Measurements from ENCODE around the gene EXOSC1. TPM values are rescaled to one million over a fixed set of nuclear protein-coding genes. Genes with fewer than 3 reads are reported as not detected.

The EXOSC1 gene
- total RNA-seq, 1 donor from 2014 or later, result 36.0 TPM

Other genes with a start within 250 kb of the EXOSC1 start
- 19.8 TPM for gene ARHGAP19, start 153.4 kb downstream of the EXOSC1 start, total RNA-seq (ENCODE audit: unreplicated experiment)
- 8.0 TPM for gene FRAT1, start 126.7 kb downstream of the EXOSC1 start, total RNA-seq (ENCODE audit: unreplicated experiment)
- 25.6 TPM for gene FRAT2, start 111.3 kb downstream of the EXOSC1 start, total RNA-seq (ENCODE audit: unreplicated experiment)
- 19.5 TPM for gene RRP12, start 44.7 kb downstream of the EXOSC1 start, total RNA-seq (ENCODE audit: unreplicated experiment)
- gene PGAM1, start 19.8 kb downstream of the EXOSC1 start, total RNA-seq (ENCODE audit: unreplicated experiment), result 291 TPM
- gene ZDHHC16, start 169 bp upstream of the EXOSC1 start, total RNA-seq (ENCODE audit: unreplicated experiment), result 45.0 TPM
- 127 TPM for gene MMS19, start 52.4 kb upstream of the EXOSC1 start, total RNA-seq (ENCODE audit: unreplicated experiment)
- 78.0 TPM for gene UBTD1, start 52.9 kb upstream of the EXOSC1 start, total RNA-seq (ENCODE audit: unreplicated experiment)
- gene ANKRD2, start 126.8 kb upstream of the EXOSC1 start, total RNA-seq (ENCODE audit: unreplicated experiment), result 0.33 TPM
- gene HOGA1, start 138.4 kb upstream of the EXOSC1 start, total RNA-seq (ENCODE audit: unreplicated experiment), result 0.85 TPM
- not detected for gene C10orf62, start 143.7 kb upstream of the EXOSC1 start, total RNA-seq (ENCODE audit: unreplicated experiment)
- 10.9 TPM for gene MORN4, start 187.5 kb upstream of the EXOSC1 start, total RNA-seq (ENCODE audit: unreplicated experiment)
- 35.4 TPM for gene PI4K2A, start 194.7 kb upstream of the EXOSC1 start, total RNA-seq (ENCODE audit: unreplicated experiment)
- 0.67 TPM for gene AVPI1, start 241.2 kb upstream of the EXOSC1 start, total RNA-seq (ENCODE audit: unreplicated experiment)

Measured in endothelial cell (in vitro differentiated cells).